ENCODE measurements around the gene SGPP1.
"Not testable (repeated sequence)": the region's sequence is repeated elsewhere in the genome, so short reads cannot be mapped to it uniquely, and the experiment has no call there.

Gene SGPP1

GRCh38 chr14:63654936-63655335, 72.9 kb downstream of the SGPP1 start:
- Histone ChIP-seq H3K27me3 (ENCODE audit: low read depth) (no peaks in the 10 kb centered on the region), H3K36me3 (replicated peaks) (no peaks in the 10 kb centered on the region), H3K9me3 (no peaks in the 10 kb centered on the region), H3K4me1 (no peaks in the 10 kb centered on the region), H3K4me3 (no peak overlapping the region)
- in situ Hi-C loops (cut with MboI; ENCODE audit: low sequenced_read_pairs), result no loop called here
- no peak for DNase-seq (ENCODE audit: low spot score in 2 of 2)

DNA sequence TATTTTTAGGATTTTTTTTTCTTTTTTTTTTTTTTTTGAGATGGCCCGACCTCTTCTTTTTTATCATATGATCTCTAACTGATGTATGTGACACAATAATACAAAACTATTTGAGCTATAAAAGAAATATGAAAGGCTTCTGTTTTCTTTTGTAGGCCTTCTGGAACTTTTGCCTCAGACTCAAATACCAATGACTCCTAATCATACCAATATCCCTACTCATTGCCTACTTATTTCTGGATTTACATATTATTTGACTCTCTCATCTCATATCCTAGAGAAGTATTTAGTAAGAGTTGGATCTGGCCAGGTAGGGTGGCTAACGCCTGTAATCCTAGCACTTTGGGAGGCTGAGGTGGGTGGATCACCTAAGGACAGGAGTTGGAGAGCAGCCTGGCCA, 73.5 kb downstream of the SGPP1 start:
- no peaks in the 10 kb centered on the region for H3K4me1 ChIP-seq
- in situ Hi-C loops (cut with MboI; ENCODE audit: low sequenced_read_pairs), result no loop called here
- H3K27me3 ChIP-seq (ENCODE audit: low read depth), result no peaks in the 10 kb centered on the region
- H3K4me3 ChIP-seq, result no peak overlapping the region
- no peaks in the 10 kb centered on the region for H3K36me3 ChIP-seq (replicated peaks)
- DNase-seq (ENCODE audit: low spot score in 2 of 2), result no peak
- H3K9me3 ChIP-seq, result no peaks in the 10 kb centered on the region

- no peaks in the 10 kb centered on the region for H3K27me3 ChIP-seq (ENCODE audit: low read depth)
- no peaks in the 10 kb centered on the region for H3K4me1 ChIP-seq
- no peak for DNase-seq (ENCODE audit: low spot score in 2 of 2)
- no peaks in the 10 kb centered on the region for H3K9me3 ChIP-seq
- no peaks in the 10 kb centered on the region for H3K36me3 ChIP-seq (replicated peaks)
- in situ Hi-C loops (cut with MboI; ENCODE audit: low sequenced_read_pairs), result no loop called here
- H3K4me3 ChIP-seq, result no peak overlapping the region
These were observed 75.5 kb downstream of the SGPP1 start for GRCh38 chr14:63652406-63652805.

- Histone ChIP-seq H3K27me3 (ENCODE audit: low read depth) (no peaks in the 10 kb centered on the region), H3K9me3 (no peaks in the 10 kb centered on the region), H3K4me1 (no peaks in the 10 kb centered on the region), H3K36me3 (replicated peaks) (no peaks in the 10 kb centered on the region), H3K4me3 (no peak overlapping the region)
- DNase-seq (ENCODE audit: low spot score in 2 of 2), result no peak
- in situ Hi-C loops (cut with MboI; ENCODE audit: low sequenced_read_pairs), result no loop called here
These were observed 77.5 kb downstream of the SGPP1 start for GRCh38 chr14:63650256-63650952.

GRCh38 chr14:63647696-63648410, 80.0 kb downstream of the SGPP1 start:
- in situ Hi-C loops (cut with MboI; ENCODE audit: low sequenced_read_pairs), result no loop called here
- DNase-seq (ENCODE audit: low spot score in 2 of 2), result no peak
- Histone ChIP-seq H3K27me3 (ENCODE audit: low read depth) (no peaks in the 10 kb centered on the region), H3K36me3 (replicated peaks) (no peaks in the 10 kb centered on the region), H3K9me3 (no peaks in the 10 kb centered on the region), H3K4me1 (no peaks in the 10 kb centered on the region), H3K4me3 (no peak overlapping the region)

DNA sequence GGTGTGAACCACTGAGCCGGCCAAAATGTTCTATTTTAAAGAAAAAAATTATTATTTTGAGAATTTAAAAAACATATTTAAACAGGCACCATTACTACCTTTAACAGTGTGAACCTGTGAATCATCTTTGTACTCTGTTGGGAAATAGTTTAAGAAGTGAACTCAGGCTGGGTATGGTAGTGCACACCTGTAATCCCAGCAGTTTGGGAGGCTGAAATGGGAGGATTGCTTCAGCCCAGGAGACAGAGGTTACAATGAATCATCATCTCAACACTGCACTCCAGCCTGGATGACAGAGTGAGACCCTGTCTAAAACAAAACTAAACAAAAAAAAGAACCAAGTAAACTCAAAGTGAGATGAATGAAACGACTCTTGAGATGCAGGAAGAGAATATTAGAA, 83.1 kb downstream of the SGPP1 start:
- Histone ChIP-seq H3K4me3 (no peak overlapping the region), H3K4me1 (no peaks in the 10 kb centered on the region), H3K9me3 (no peaks in the 10 kb centered on the region), H3K36me3 (replicated peaks) (no peaks in the 10 kb centered on the region), H3K27me3 (ENCODE audit: low read depth) (no peaks in the 10 kb centered on the region)
- in situ Hi-C loops (cut with MboI; ENCODE audit: low sequenced_read_pairs), result no loop called here
- no peak for DNase-seq (ENCODE audit: low spot score in 2 of 2)

- Histone ChIP-seq H3K9me3 (no peaks in the 10 kb centered on the region), H3K27me3 (ENCODE audit: low read depth) (no peaks in the 10 kb centered on the region), H3K4me3 (peak overlapping the region; percentile 46), H3K36me3 (replicated peaks) (0 out of 2 replicates have a peak, but pooled peaks cover 3% of the 10 kb centered on the region), H3K4me1 (no peaks in the 10 kb centered on the region)
- in situ Hi-C loops (cut with MboI; ENCODE audit: low sequenced_read_pairs), result no loop called here
- DNase-seq (ENCODE audit: low spot score in 2 of 2), result no peak
These were observed 85.0 kb downstream of the SGPP1 start for GRCh38 chr14:63642656-63643382.

DNA sequence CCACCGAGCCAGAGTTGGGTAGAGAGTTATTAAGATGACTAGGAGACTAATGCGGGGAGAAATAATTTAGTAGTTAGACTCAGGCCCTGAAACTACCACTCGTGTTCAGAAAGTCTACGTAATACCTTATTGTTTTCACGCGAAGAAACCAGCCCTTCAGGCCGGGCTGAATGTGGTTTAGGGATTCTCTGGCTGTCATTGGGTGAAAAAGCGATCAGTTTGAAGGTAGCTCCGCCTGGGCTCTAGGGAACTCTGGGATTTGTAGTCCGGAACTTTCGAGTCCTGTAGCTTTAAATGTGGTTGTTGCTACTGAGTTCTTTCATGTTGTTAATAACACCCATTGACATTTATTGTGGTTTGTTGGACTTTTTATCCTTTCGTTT, 85.6 kb downstream of the SGPP1 start:
- DNase-seq (ENCODE audit: low spot score in 2 of 2), result peak; percentile 83 to 93
- Histone ChIP-seq H3K27me3 (ENCODE audit: low read depth) (no peaks in the 10 kb centered on the region), H3K9me3 (0 out of 2 replicates have a peak, but pooled peaks cover 2% of the 10 kb centered on the region), H3K36me3 (replicated peaks) (peaks cover 3% of the 10 kb centered on the region; the same call in 1 of the 2 replicates), H3K4me1 (no peaks in the 10 kb centered on the region), H3K4me3 (peak overlapping the region; percentile 46)
- in situ Hi-C loops (cut with MboI; ENCODE audit: low sequenced_read_pairs), result no loop called here

DNA sequence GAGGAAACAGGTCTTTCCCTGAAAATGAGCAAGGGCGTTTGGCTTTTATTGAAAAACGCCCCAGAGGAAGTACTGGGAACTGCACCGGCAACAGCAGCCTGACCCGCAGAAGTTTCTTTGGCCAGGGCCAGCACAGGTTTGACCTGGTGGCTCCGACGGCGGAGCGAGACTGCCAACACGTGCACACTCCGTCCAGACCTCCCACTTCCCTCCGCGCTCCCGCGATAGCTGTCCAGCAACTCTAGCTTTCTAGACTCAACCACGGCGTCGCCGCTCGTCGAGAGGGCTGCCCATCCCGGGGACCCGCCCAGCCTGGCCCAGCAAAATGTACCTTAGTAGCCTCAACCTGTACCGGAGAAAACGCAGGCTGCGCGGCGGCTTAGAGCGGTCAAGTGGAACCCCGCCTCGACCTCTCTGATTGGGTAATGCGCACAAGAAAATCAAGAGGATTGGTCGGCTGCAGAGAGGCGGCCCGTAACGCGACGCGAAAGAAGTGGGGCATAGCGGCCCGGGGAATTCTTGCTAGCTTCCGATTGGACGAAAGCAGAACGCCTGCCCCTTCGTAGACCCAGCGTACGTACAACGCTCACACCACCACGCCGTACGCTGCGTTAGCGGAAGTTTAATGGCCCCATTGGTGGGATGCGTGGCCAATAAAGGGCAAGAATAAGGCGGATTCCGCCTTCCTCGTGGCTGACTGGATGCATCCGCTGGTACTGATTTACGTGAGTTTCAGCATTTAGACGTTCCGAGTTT, 86.2 kb downstream of the SGPP1 start, which contains the start of gene WDR89:
Gene WDR89, minus strand, starts transcription at position 399 of the 756 bp plus-strand sequence. CDS start 41,929 bp downstream, outside the sequence.
- H3K36me3 ChIP-seq (replicated peaks), result peaks cover 3% of the 10 kb centered on the region; the same call in 1 of the 2 replicates
- DNase-seq (ENCODE audit: low spot score in 2 of 2), result peak; percentile 97 to 99
- peak within 1 kb of the TSS; percentile 46 for H3K4me3 ChIP-seq
- 0 out of 2 replicates have a peak, but pooled peaks cover 5% of the 10 kb centered on the region for H3K9me3 ChIP-seq
- H3K4me1 ChIP-seq, result no peaks in the 10 kb centered on the region
- H3K27me3 ChIP-seq (ENCODE audit: low read depth), result no peaks in the 10 kb centered on the region
- in situ Hi-C loops (cut with MboI; ENCODE audit: low sequenced_read_pairs), result no loop called here

DNA sequence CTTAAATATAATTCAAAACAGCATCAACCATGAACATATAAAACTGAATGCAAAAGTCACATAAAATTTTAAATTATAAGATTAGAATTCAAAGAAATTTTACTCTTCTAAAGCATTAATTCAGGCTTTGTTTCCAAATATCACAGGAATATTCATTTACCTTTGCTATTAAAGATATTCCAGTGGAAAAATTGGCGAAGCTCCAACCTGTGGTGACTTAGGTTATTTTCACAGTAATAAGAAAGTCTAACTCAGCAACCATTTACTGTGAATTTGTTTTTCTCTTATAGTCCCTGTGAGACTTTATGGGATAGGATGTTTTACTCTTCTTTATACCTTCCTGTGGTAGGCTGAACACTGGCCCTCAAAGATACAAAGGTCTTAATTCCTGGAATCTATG, 89.4 kb downstream of the SGPP1 start:
- peaks cover 21% of the 10 kb centered on the region for H3K9me3 ChIP-seq
- in situ Hi-C loops (cut with MboI; ENCODE audit: low sequenced_read_pairs), result no loop called here
- no peak overlapping the region for H3K4me3 ChIP-seq
- no peaks in the 10 kb centered on the region for H3K4me1 ChIP-seq
- H3K36me3 ChIP-seq (replicated peaks), result peaks cover 3% of the 10 kb centered on the region; the same call in 1 of the 2 replicates
- H3K27me3 ChIP-seq (ENCODE audit: low read depth), result no peaks in the 10 kb centered on the region
- DNase-seq (ENCODE audit: low spot score in 2 of 2), result no peak

- H3K36me3 ChIP-seq (replicated peaks); in situ Hi-C loops (cut with MboI; ENCODE audit: low sequenced_read_pairs); DNase-seq (ENCODE audit: low spot score in 2 of 2); H3K4me3 ChIP-seq; H3K4me1 ChIP-seq; H3K27me3 ChIP-seq (ENCODE audit: low read depth): not testable (repeated sequence)
- H3K9me3 ChIP-seq, result peaks cover 21% of the 10 kb centered on the region
These were observed 91.7 kb downstream of the SGPP1 start for GRCh38 chr14:63636094-63636635.

All from HAP-1 (cell line).